IMR-90 (cell line): ENCODE data around the gene ODAD3. TPM values are rescaled to one million over a fixed set of nuclear protein-coding genes. Genes with fewer than 3 reads are reported as not detected.

Experiments
- ATAC-seq: fragments of 200-7000 bp; cut with Tn5 transposase; 2 replicates; pipeline ENCODE4 v1.9.1; 2020; ENCODE audit warnings: low read depth, mild to moderate bottlenecking, moderate library complexity
- BruUV-seq: library from RNA; stranded (reverse); fragments of 400-500 nt; replicated peaks from 2 replicates; lab custom pipeline; 2021; lab: Mats Ljungman, UMichigan
- CTCF ChIA-PET: fragments of 300-600 bp; formaldehyde crosslinking; extraction: SDS; loops from one replicate; lab custom pipeline; 2021; ENCODE audit warnings: antibody characterized with exemption; lab: Yijun Ruan, JAX
- POLR2A ChIA-PET: fragments of 300-600 bp; sonication (Branson Sonifier 250); formaldehyde crosslinking; loops from one replicate; lab custom pipeline; 2022; ENCODE audit warnings: antibody characterized with exemption; ENCODE audit not compliant: unreplicated experiment; lab: Charles Lee
- DNase-seq: peaks from one replicate; pipeline ENCODE4 v3.0.0; 2013
- H2AFZ ChIP-seq: replicated peaks from 2 replicates; pipeline ENCODE3; 2013; ENCODE audit warnings: low read length, mild to moderate bottlenecking; ENCODE audit not compliant: poor library complexity
- H2AK5ac ChIP-seq: 2 replicates; pipeline ENCODE4 v1.6.1; 2013; ENCODE audit warnings: low read depth, low read length, inconsistent platforms
- H2AK9ac ChIP-seq: replicated peaks from 2 replicates; pipeline ENCODE3; 2013; ENCODE audit warnings: mild to moderate bottlenecking, low read depth, low read length, moderate library complexity; ENCODE audit not compliant: poor library complexity
- H2BK120ac ChIP-seq: 2 replicates; pipeline ENCODE4 v1.6.1; 2013; ENCODE audit warnings: low read depth, low read length, inconsistent platforms
- H2BK15ac ChIP-seq: 3 replicates; pipeline ENCODE4 v1.6.1; 2013; ENCODE audit warnings: low read depth, low read length, inconsistent platforms
- H2BK20ac ChIP-seq: 2 replicates; pipeline ENCODE4 v1.6.1; 2013; ENCODE audit warnings: low read depth, mild to moderate bottlenecking, inconsistent platforms, low read length, moderate library complexity
- H2BK5ac ChIP-seq: 2 replicates; pipeline ENCODE4 v1.6.1; 2013; ENCODE audit warnings: mild to moderate bottlenecking, low read depth, low read length, inconsistent platforms; ENCODE audit not compliant: poor library complexity, severe bottlenecking
- H3K14ac ChIP-seq: replicated peaks from 2 replicates; pipeline ENCODE4 v1.6.1; 2013; ENCODE audit warnings: low read depth, low read length, inconsistent platforms
- H3K18ac ChIP-seq: 2 replicates; pipeline ENCODE4 v1.6.1; 2013; ENCODE audit warnings: low read depth, low read length, control low read depth
- H3K23ac ChIP-seq: 2 replicates; pipeline ENCODE4 v1.6.1; 2013; ENCODE audit warnings: low read depth, low read length, inconsistent platforms
- H3K27ac ChIP-seq: 2 replicates; pipeline ENCODE4 v1.5.1; 2013; ENCODE audit warnings: mild to moderate bottlenecking, control low read depth, low read length; ENCODE audit not compliant: insufficient read depth
- H3K27me3 ChIP-seq: 2 replicates; pipeline ENCODE4 v1.6.1; 2013; ENCODE audit warnings: low read length; ENCODE audit not compliant: control insufficient read depth, insufficient read depth
- H3K36me3 ChIP-seq: 2 replicates; pipeline ENCODE4 v1.6.1; 2013; ENCODE audit warnings: low read length, mixed read lengths; ENCODE audit not compliant: control insufficient read depth, insufficient read depth
- H3K4ac ChIP-seq: 2 replicates; pipeline ENCODE4 v1.6.1; 2013; ENCODE audit warnings: low read depth, low read length, inconsistent platforms
- H3K4me1 ChIP-seq: 2 replicates; pipeline ENCODE4 v1.6.1; 2013; ENCODE audit warnings: low read length, mixed read lengths; ENCODE audit not compliant: control insufficient read depth, insufficient read depth
- H3K4me2 ChIP-seq: 2 replicates; pipeline ENCODE4 v1.6.1; 2013; ENCODE audit warnings: low read depth, mild to moderate bottlenecking, control low read depth, low read length, moderate library complexity
- H3K4me3 ChIP-seq: 2 replicates; pipeline ENCODE4 v1.5.1; 2013; ENCODE audit warnings: low read depth, mild to moderate bottlenecking, control low read depth, low read length, moderate library complexity; ENCODE audit not compliant: insufficient read depth
- H3K56ac ChIP-seq: 2 replicates; pipeline ENCODE4 v1.6.1; 2013; ENCODE audit warnings: low read length, inconsistent platforms; ENCODE audit not compliant: insufficient read depth; ENCODE audit errors: extremely low read depth
- H3K79me1 ChIP-seq, 2 experiments: 2 replicates each; pipeline ENCODE4 v1.6.1; 2013; ENCODE audit warnings: low read length in 2 of 2, inconsistent platforms in 1 of 2, low read depth in 1 of 2
- H3K9ac ChIP-seq: 2 replicates; pipeline ENCODE4 v1.6.1; 2013; ENCODE audit warnings: low read depth, low read length, control low read depth
- H3K9me1 ChIP-seq: 2 replicates; pipeline ENCODE4 v1.6.1; 2013; ENCODE audit warnings: low read length, inconsistent platforms; ENCODE audit not compliant: insufficient read depth
- H3K9me3 ChIP-seq: 2 replicates; pipeline ENCODE4 v1.6.1; 2013; ENCODE audit warnings: low read length; ENCODE audit not compliant: control insufficient read depth, insufficient read depth
- H4K20me1 ChIP-seq: 2 replicates; pipeline ENCODE4 v1.6.1; 2013; ENCODE audit warnings: low read length, inconsistent platforms; ENCODE audit not compliant: insufficient read depth
- H4K5ac ChIP-seq: 2 replicates; pipeline ENCODE4 v1.6.1; 2013; ENCODE audit warnings: mild to moderate bottlenecking, low read depth, low read length, control low read depth
- H4K8ac ChIP-seq, 2 experiments: 2 replicates each; pipeline ENCODE4 v1.6.1; 2013; ENCODE audit warnings: low read depth in 2 of 2, low read length in 2 of 2, control low read depth in 1 of 2, inconsistent platforms in 1 of 2
- H4K91ac ChIP-seq: 2 replicates; pipeline ENCODE4 v1.6.1; 2013; ENCODE audit warnings: low read depth, low read length, inconsistent platforms; ENCODE audit not compliant: insufficient read depth
- BHLHE40 ChIP-seq: fragments of 150-350 bp; IDR thresholded peaks from 2 replicates; pipeline ENCODE4 v1.6.1; 2016; ENCODE audit warnings: mild to moderate bottlenecking, low read depth, low read length
- CHD1 ChIP-seq: IDR thresholded peaks from 2 replicates; pipeline ENCODE4 v1.6.1; 2012; ENCODE audit warnings: low read depth, low read length, improper control_type of control experiment
- CTCF ChIP-seq: conservative IDR thresholded peaks from 2 replicates; pipeline ENCODE4 v1.5.1; 2012; ENCODE audit warnings: mild to moderate bottlenecking, low read depth, low read length, improper control_type of control experiment
- ELK1 ChIP-seq: fragments of 150-350 bp; IDR thresholded peaks from 2 replicates; pipeline ENCODE4 v1.6.1; 2016; ENCODE audit warnings: low read depth, mild to moderate bottlenecking, low read length, moderate library complexity, borderline replicate concordance
- FOS ChIP-seq: fragments of 150-350 bp; IDR thresholded peaks from 2 replicates; pipeline ENCODE4 v1.6.1; 2016; ENCODE audit warnings: low read depth, low read length
- MAFK ChIP-seq: IDR thresholded peaks from 2 replicates; pipeline ENCODE4 v1.6.1; 2012; ENCODE audit warnings: low read depth, low read length, improper control_type of control experiment
- MAZ ChIP-seq: IDR thresholded peaks from 2 replicates; pipeline ENCODE4 v1.6.1; 2012; ENCODE audit warnings: low read depth, mild to moderate bottlenecking, low read length, improper control_type of control experiment, moderate library complexity, borderline replicate concordance
- MXI1 ChIP-seq: IDR thresholded peaks from 2 replicates; pipeline ENCODE4 v1.6.1; 2012; ENCODE audit warnings: low read depth, mild to moderate bottlenecking, low read length, moderate library complexity, borderline replicate concordance
- POLR2A ChIP-seq: IDR thresholded peaks from 2 replicates; pipeline ENCODE4 v1.6.1; 2012; ENCODE audit warnings: mild to moderate bottlenecking, low read depth, low read length
- RAD21 ChIP-seq: IDR thresholded peaks from 2 replicates; pipeline ENCODE4 v1.6.1; 2012; ENCODE audit warnings: low read length, improper control_type of control experiment
- RCOR1 ChIP-seq: IDR thresholded peaks from 2 replicates; pipeline ENCODE4 v1.6.1; 2012; ENCODE audit warnings: mild to moderate bottlenecking, low read length, improper control_type of control experiment; ENCODE audit not compliant: insufficient replicate concordance
- RFX5 ChIP-seq: IDR thresholded peaks from 2 replicates; pipeline ENCODE4 v1.8.0; 2012; ENCODE audit warnings: low read depth, mild to moderate bottlenecking, low read length, moderate library complexity
- SMC3 ChIP-seq: fragments of 150-350 bp; IDR thresholded peaks from 2 replicates; pipeline ENCODE4 v1.6.1; 2016; ENCODE audit warnings: low read depth, mild to moderate bottlenecking, antibody characterized with exemption, low read length, moderate library complexity
- USF2 ChIP-seq: fragments of 150-350 bp; IDR thresholded peaks from 2 replicates; pipeline ENCODE4 v1.6.1; 2017; ENCODE audit warnings: mild to moderate bottlenecking, antibody characterized with exemption, low read length, low read depth
- WGBS, 2 experiments: methylation state at CpG; one replicate each; pipeline versions ENCODE4 v1.1.5 to v1.1.7; 2013; ENCODE audit warnings: missing lambda C conversion rate in 2 of 2; ENCODE audit not compliant: insufficient read length in 1 of 2; ENCODE audit errors: extremely low coverage in 2 of 2; 5-methylcytosine and 5-hydroxymethylcytosine counted together
- dilution Hi-C: fragments of 300-500 bp; cut with HindIII; formaldehyde crosslinking; loops from one replicate; pipeline ENCODE4 v1.14.3; 2018; ENCODE audit warnings: low sequenced_read_pairs; ENCODE audit not compliant: unreplicated experiment
- in situ Hi-C: fragments of 300-500 bp; cut with MboI; formaldehyde crosslinking; loops from 3 replicates; pipeline ENCODE4 v1.14.3; 2019; ENCODE audit warnings: low sequenced_read_pairs, inconsistent platforms, mixed read lengths
- intact Hi-C: fragments of 100-400 bp; cut with micrococcal nuclease; formaldehyde crosslinking; loops from 2 replicates; pipeline ENCODE4 v1.10.0; 2022
- polyA plus RNA-seq, 3 experiments: library from polyadenylated mRNA; depleted of rRNA; stranded (reverse); fragments of >200 nt; gene quantifications; 2 replicates each; pipeline ENCODE4 v1.2.3, GENCODE V29; 2012; ENCODE audit warnings: low replicate concordance in 1 of 3
- total RNA-seq: library from RNA; depleted of rRNA; stranded (reverse); fragments of >200 nt; gene quantifications from 2 replicates; pipeline ENCODE4 v1.2.3, GENCODE V29; 2012

ODAD3 gene
- total and polyA plus RNA-seq, 2 of the 4 experiments (the other 2 are of a cell fraction) = under 0.01 to 0.44 TPM

GRCh38 chr19:11434703-11435056 is 241 bp downstream of the ODAD3 start:
- H3K4me2 ChIP-seq = peak overlapping the region; percentile 74
- H3K27me3 ChIP-seq = no peaks in the 10 kb centered on the region
- H3K4me3 ChIP-seq = peak overlapping the region; percentile 41
- H3K4me1 ChIP-seq = peaks cover 9% of the 10 kb centered on the region
- peaks cover 12% of the 10 kb centered on the region for H3K9me1 ChIP-seq
- ChIA-PET POLR2A (no interaction called here), CTCF (interaction anchor here (0.6 to 1.4 kb wide), 7 partner anchors 13 to 234 kb away, joined by 3 to 9 read pairs (median 3); no protein-coding TSS in a partner anchor)
- H3K14ac ChIP-seq = peak overlapping the region; percentile 41
- in situ Hi-C loops = no loop called here
- intact Hi-C loops = loop anchor here (1.0 to 2.0 kb wide), 3 partner anchors 60 to 141 kb away; partner anchors contain the start of genes CCDC159, SWSAP1 and TMEM205
- H2BK5ac ChIP-seq = peak overlapping the region; percentile 25
- BruUV-seq = no TSS peak
- H3K18ac ChIP-seq = no peak overlapping the region
- H3K9me3 ChIP-seq = no peaks in the 10 kb centered on the region
- H4K5ac ChIP-seq = peak overlapping the region; percentile 14
- H3K56ac ChIP-seq = no peak overlapping the region
- no peak for TF ChIP-seq POLR2A
- no peak for TF ChIP-seq CTCF
- TF ChIP-seq RCOR1 = no peak
- no peak for TF ChIP-seq BHLHE40
- no peak for TF ChIP-seq CHD1
- TF ChIP-seq RFX5 = no peak
- TF ChIP-seq MAFK = no peak
- no peak for TF ChIP-seq MAZ
- TF ChIP-seq MXI1 = no peak
- TF ChIP-seq ELK1 = no peak
- no peak for TF ChIP-seq SMC3
- no peak for TF ChIP-seq USF2
- TF ChIP-seq RAD21 = no peak
- TF ChIP-seq FOS = no peak
- peak overlapping the region; percentile 54 for H3K9ac ChIP-seq
- H2AK5ac ChIP-seq = no peak overlapping the region
- peak overlapping the region; percentile 100 for H2AFZ ChIP-seq
- peaks cover 19% of the 10 kb centered on the region for H3K36me3 ChIP-seq
- peak overlapping the region; percentile 89 for H2AK9ac ChIP-seq
- no peak overlapping the region for H2BK20ac ChIP-seq
- H4K91ac ChIP-seq = peak overlapping the region; percentile 31; the same call in 1 of the 2 replicates
- H3K27ac ChIP-seq = peak overlapping the region; percentile 44
- 6% methylated on average over 3 of the region's 9 CpGs; no CpG with 5 or more reads in 1 of the 2 experiments for WGBS, 2 experiments
- dilution Hi-C loops = no loop called here
- H4K8ac ChIP-seq = peak overlapping the region; percentile 28 to 78; a peak in 3 of 4 replicates
- H2BK15ac ChIP-seq = no peak overlapping the region
- DNase-seq (no peak), ATAC-seq (peak; percentile 8)
- H4K20me1 ChIP-seq = peaks cover 7% of the 10 kb centered on the region
- peak overlapping the region; percentile 64 for H3K4ac ChIP-seq
- H3K23ac ChIP-seq = no peak overlapping the region
- peaks cover 13 to 22% of the 10 kb centered on the region in 2 experiments; a peak in 3 of 4 replicates for H3K79me1 ChIP-seq
- H2BK120ac ChIP-seq = no peak overlapping the region
